ENCODE data around the gene IGF2R. TPM values are rescaled to one million over a fixed set of nuclear protein-coding genes. Genes with fewer than 3 reads are reported as not detected.

IGF2R gene
- total and polyA plus RNA-seq, 8 donors = 11.0 to 54.0 (median 34.7) TPM

- peak; percentile 59 to 75 (median 64) for ATAC-seq
Measured at GRCh38 chr6:160028487-160029275, 59.8 kb downstream of the IGF2R start.

DNA sequence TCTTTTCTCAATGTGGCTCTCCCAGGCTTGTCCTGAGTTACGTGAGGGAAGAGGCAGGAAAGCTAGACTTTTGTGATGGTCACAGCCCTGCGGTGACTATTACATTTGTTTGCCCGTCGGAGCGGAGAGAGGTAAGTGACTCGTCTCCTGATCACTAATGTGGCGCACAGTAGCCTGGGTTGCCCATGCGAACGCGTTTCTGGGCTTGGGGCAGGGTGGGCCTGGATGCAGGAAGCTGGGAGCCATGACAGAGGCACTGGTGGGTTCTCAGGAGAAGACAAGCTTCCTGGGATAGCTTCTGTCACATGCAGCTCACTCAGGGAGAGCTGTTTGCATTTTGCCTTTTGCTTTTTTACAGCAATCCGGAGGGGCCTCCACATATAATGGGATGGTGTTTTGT, 60.6 kb downstream of the IGF2R start:
- Histone ChIP-seq H3K27me3 (no peaks in the 10 kb centered on the region), H3K9me3 (no peaks in the 10 kb centered on the region), H3K27ac (peak overlapping the region; percentile 18 to 72 (median 60)), H3K4me3 (no peak overlapping the region), H3K4me1 (peaks cover 10 to 32% (median 28%) of the 10 kb centered on the region in 3 donors), H3K36me3 (peaks cover 0 to 32% (median 21%) of the 10 kb centered on the region in 3 donors)
- no peak for ATAC-seq
- no peak for DNase-seq
- TF ChIP-seq, protein P1, sequence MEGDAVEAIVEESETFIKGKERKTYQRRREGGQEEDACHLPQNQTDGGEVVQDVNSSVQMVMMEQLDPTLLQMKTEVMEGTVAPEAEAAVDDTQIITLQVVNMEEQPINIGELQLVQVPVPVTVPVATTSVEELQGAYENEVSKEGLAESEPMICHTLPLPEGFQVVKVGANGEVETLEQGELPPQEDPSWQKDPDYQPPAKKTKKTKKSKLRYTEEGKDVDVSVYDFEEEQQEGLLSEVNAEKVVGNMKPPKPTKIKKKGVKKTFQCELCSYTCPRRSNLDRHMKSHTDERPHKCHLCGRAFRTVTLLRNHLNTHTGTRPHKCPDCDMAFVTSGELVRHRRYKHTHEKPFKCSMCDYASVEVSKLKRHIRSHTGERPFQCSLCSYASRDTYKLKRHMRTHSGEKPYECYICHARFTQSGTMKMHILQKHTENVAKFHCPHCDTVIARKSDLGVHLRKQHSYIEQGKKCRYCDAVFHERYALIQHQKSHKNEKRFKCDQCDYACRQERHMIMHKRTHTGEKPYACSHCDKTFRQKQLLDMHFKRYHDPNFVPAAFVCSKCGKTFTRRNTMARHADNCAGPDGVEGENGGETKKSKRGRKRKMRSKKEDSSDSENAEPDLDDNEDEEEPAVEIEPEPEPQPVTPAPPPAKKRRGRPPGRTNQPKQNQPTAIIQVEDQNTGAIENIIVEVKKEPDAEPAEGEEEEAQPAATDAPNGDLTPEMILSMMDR (IDR thresholded peaks at IDR 0.05) = no peak
- WGBS, 2 donors = 86 to 89% methylated on average over 11 of the region's 11 CpGs
- FAIRE-seq = no peak
- intact Hi-C loops (cut with DNase I) = loop anchor here in 1 of 3 donors (10.0 kb wide), 1 partner anchor 55 kb away; no protein-coding TSS in a partner anchor

More at GRCh38 chr6:160028487-160029275, 59.8 kb downstream of the IGF2R start:
- peak; percentile 5 for FAIRE-seq
- H3K9me3 ChIP-seq = no peaks in the 10 kb centered on the region
- H3K4me1 ChIP-seq = peaks cover 10 to 32% (median 28%) of the 10 kb centered on the region in 3 donors
- TF ChIP-seq, protein P1 (IDR thresholded peaks at IDR 0.05) = no peak
- H3K27ac ChIP-seq = peak overlapping the region in 2 of 4 donors; percentile 51 to 70
- peak in 3 of 6 donors; percentile 25 to 40 (median 35) for DNase-seq
- WGBS, 2 donors = 70 to 71% methylated on average over 8 of the region's 8 CpGs
- H3K27me3 ChIP-seq = no peaks in the 10 kb centered on the region
- no peak overlapping the region for H3K4me3 ChIP-seq
- intact Hi-C loops (cut with DNase I) = loop anchor here in 1 of 3 donors (10.0 kb wide), 1 partner anchor 54 kb away; no protein-coding TSS in a partner anchor
- peaks cover 0 to 24% (median 15%) of the 10 kb centered on the region in 3 donors for H3K36me3 ChIP-seq

DNA sequence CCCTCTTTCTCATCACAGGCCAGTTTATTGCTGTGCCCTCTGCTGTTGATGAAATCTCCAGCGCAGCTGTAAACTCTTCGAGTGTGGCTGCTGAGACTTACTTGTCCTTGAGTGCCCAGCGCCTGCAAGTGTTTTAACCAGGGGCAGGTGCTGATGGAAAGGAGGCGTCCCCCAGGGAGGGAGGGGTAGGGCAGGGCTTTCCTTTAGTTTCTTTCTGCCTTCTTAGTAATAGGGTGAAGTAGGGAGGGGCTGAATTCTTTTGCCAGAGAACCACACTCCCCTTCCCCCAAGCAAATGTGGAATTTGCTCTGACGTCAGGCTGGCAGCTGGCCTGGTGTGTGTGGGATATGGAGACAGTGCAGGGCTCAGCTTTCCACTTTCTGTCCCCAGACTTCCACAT, 61.2 kb downstream of the IGF2R start:
- Histone ChIP-seq H3K36me3 (peaks cover 0 to 34% (median 21%) of the 10 kb centered on the region in 3 donors), H3K27me3 (no peaks in the 10 kb centered on the region), H3K4me1 (peaks cover 10 to 32% (median 28%) of the 10 kb centered on the region in 3 donors), H3K4me3 (no peak overlapping the region), H3K27ac (peak overlapping the region; percentile 18 to 72 (median 60)), H3K9me3 (no peaks in the 10 kb centered on the region)
- FAIRE-seq (no peak), ATAC-seq (peak; percentile 70 to 87 (median 86)), DNase-seq (peak; percentile 68 to 87 (median 82))
- 11 to 14% methylated on average over 5 of the region's 5 CpGs for WGBS, 2 donors
- intact Hi-C loops (cut with DNase I) = no loop called here
- TF ChIP-seq, protein P1 (IDR thresholded peaks at IDR 0.05) = no peak

DNA sequence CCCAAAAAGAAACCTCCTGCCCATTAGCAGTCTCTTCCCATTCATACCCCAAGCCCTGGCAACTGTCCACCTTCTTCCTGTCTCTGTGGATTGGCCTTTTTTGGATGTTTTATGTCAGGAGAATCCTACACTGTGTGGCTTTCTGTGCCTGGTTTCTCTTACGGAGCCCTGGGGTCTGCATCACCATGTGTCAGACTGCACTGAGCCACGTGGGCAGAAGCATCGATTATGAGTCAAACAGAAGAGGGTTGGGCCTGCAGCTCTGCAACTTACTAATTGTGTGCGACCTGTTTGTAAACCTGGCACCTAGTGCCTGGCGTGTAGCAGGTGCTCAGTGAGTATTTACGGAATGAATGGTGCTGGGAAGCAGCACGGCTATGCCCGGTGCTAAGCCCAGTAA, 62.6 kb downstream of the IGF2R start:
- intact Hi-C loops (cut with DNase I) = no loop called here
- H3K9me3 ChIP-seq = no peaks in the 10 kb centered on the region
- ATAC-seq = no peak
- peaks cover 0 to 31% (median 21%) of the 10 kb centered on the region in 3 donors for H3K36me3 ChIP-seq
- peaks cover 10 to 32% (median 28%) of the 10 kb centered on the region in 3 donors for H3K4me1 ChIP-seq
- TF ChIP-seq, protein P1 (IDR thresholded peaks at IDR 0.05) = no peak
- H3K27ac ChIP-seq = no peak overlapping the region
- WGBS, 2 donors = 94% methylated on average over 8 of the region's 8 CpGs
- H3K27me3 ChIP-seq = no peaks in the 10 kb centered on the region
- DNase-seq = no peak
- no peak for FAIRE-seq
- H3K4me3 ChIP-seq = no peak overlapping the region
